ENCODE measurements around the gene KLC3.

KLC3 gene

GRCh38 chr19:45349126-45349415 lies 8.5 kb downstream of the KLC3 start:
- DNase-seq (ENCODE audit: low read depth), result no peak

- DNase-seq (ENCODE audit: low read depth), result no peak
Observed at GRCh38 chr19:45349430-45349941, 8.9 kb downstream of the KLC3 start.

- no peak for DNase-seq (ENCODE audit: low read depth)
Observed at GRCh38 chr19:45350477-45351058, 10.0 kb downstream of the KLC3 start.

GRCh38 chr19:45351401-45351952 lies 10.9 kb downstream of the KLC3 start:
- no peak for DNase-seq (ENCODE audit: low read depth)

GRCh38 chr19:45352062-45352461 lies 11.5 kb downstream of the KLC3 start:
- DNase-seq (ENCODE audit: low read depth), result no peak

GRCh38 chr19:45352471-45352870 lies 11.9 kb downstream of the KLC3 start:
- no peak for DNase-seq (ENCODE audit: low read depth)

- DNase-seq (ENCODE audit: low read depth), result no peak
Observed at GRCh38 chr19:45352914-45353796, 12.6 kb downstream of the KLC3 start.

GRCh38 chr19:45354241-45354842 lies 13.8 kb downstream of the KLC3 start:
- DNase-seq (ENCODE audit: low read depth), result no peak

- DNase-seq (ENCODE audit: low read depth), result no peak
Observed at GRCh38 chr19:45355402-45355801, 14.9 kb downstream of the KLC3 start.

- DNase-seq (ENCODE audit: low read depth), result no peak
Observed at GRCh38 chr19:45355910-45356309, 15.4 kb downstream of the KLC3 start.

GRCh38 chr19:45356760-45357444 lies 16.4 kb downstream of the KLC3 start:
- DNase-seq (ENCODE audit: low read depth), result no peak

GRCh38 chr19:45357445-45357783 lies 16.9 kb downstream of the KLC3 start:
- no peak for DNase-seq (ENCODE audit: low read depth)

- DNase-seq (ENCODE audit: low read depth), result no peak
Observed at GRCh38 chr19:45358213-45358792, 17.8 kb downstream of the KLC3 start.

GRCh38 chr19:45361608-45362007 lies 21.1 kb downstream of the KLC3 start:
- no peak for DNase-seq (ENCODE audit: low read depth)

GRCh38 chr19:45362291-45362690 lies 21.7 kb downstream of the KLC3 start:
- DNase-seq (ENCODE audit: low read depth), result no peak

GRCh38 chr19:45363861-45364459 lies 23.4 kb downstream of the KLC3 start:
- DNase-seq (ENCODE audit: low read depth), result no peak

- no peak for DNase-seq (ENCODE audit: low read depth)
Observed at GRCh38 chr19:45364696-45365095, 24.1 kb downstream of the KLC3 start.

GRCh38 chr19:45368127-45368526 lies 27.6 kb downstream of the KLC3 start:
- DNase-seq (ENCODE audit: low read depth), result no peak

GRCh38 chr19:45368737-45369340 lies 28.3 kb downstream of the KLC3 start:
- DNase-seq (ENCODE audit: low read depth), result no peak

- peak; percentile 97 for DNase-seq (ENCODE audit: low read depth)
Observed at GRCh38 chr19:45370410-45371204, 30.1 kb downstream of the KLC3 start, which contains the start of gene ERCC2. Gene ERCC2 (minus strand): TSS chr19:45370573. CDS start chr19:45370540, 33 bp downstream.

Measured in HS-5 (cell line).